ENCODE measurements around the gene TFDP1.

TFDP1 gene

DNA sequence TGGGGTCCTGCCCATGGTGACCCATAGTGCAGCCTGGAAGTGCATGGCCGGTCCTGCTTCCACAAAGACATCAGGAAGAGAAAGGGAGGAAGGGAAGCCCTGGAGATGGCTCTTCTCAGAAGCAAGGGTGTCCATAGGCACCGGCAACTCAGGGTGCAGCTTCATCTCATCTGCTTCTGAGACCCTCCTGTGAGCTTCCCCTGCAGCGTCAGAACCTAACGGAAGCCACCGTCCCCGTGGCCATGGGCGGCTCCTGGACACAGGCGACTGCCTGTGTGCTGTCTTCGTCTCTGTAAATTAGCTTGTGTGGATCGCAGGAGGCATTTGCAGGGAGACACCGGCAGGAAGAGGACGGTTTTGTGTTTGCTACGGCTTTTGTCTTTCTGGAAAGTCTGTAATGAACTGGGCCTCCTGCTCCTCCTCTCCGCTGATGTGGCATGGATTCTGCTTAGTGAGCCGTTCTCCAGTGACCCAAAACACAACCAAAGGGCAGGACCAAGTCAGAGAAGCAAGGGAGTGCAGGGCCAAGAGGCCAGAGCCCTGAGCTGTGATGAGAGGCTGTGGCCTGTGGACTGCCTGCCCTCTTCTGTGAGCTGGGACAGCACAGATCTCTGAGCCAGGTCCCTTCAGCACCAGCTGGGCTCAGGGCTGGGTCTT is 70.9 kb downstream of the TFDP1 start:
- DNase-seq (ENCODE audit: low read depth), result no peak
- no peak overlapping the region for H3K4me3 ChIP-seq (ENCODE audit: low read depth, low read length)
- TF ChIP-seq, protein P1, sequence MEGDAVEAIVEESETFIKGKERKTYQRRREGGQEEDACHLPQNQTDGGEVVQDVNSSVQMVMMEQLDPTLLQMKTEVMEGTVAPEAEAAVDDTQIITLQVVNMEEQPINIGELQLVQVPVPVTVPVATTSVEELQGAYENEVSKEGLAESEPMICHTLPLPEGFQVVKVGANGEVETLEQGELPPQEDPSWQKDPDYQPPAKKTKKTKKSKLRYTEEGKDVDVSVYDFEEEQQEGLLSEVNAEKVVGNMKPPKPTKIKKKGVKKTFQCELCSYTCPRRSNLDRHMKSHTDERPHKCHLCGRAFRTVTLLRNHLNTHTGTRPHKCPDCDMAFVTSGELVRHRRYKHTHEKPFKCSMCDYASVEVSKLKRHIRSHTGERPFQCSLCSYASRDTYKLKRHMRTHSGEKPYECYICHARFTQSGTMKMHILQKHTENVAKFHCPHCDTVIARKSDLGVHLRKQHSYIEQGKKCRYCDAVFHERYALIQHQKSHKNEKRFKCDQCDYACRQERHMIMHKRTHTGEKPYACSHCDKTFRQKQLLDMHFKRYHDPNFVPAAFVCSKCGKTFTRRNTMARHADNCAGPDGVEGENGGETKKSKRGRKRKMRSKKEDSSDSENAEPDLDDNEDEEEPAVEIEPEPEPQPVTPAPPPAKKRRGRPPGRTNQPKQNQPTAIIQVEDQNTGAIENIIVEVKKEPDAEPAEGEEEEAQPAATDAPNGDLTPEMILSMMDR (conservative IDR thresholded peaks at IDR 0.05; ENCODE audit: low read depth, low read length), result no peak

DNA sequence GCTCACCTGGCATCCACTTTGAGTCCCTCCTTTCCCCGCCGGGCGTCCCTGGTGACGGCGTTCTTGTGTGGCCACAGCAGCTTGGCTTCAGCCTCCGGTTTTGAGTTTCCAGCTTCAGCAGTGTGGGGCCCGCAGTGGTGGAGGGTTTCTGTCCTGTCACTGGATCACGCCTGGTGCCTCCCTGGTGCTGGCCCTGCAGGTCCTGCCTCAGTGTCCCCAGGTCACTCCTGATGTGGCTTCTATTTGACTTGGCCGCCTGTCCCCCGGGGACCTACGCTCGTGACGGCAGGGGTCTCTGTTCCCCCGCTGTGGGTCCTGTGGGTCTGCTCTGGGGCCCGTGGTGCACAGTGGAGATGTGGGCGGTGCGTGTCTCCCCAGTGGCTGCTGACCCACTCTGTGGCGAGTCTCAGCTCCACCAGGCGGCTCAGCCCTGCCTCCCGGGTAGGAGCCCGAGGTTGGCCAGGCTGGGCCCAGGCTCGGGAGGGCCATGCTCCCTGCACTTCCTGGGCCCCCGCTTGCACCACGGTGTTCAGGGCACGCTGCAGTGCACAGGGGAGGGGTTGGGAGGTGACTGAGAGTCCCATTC is 71.5 kb downstream of the TFDP1 start:
- H3K4me3 ChIP-seq (ENCODE audit: low read depth, low read length), result no peak overlapping the region
- TF ChIP-seq, protein P1 (conservative IDR thresholded peaks at IDR 0.05; ENCODE audit: low read depth, low read length), result no peak
- DNase-seq (ENCODE audit: low read depth), result no peak

DNA sequence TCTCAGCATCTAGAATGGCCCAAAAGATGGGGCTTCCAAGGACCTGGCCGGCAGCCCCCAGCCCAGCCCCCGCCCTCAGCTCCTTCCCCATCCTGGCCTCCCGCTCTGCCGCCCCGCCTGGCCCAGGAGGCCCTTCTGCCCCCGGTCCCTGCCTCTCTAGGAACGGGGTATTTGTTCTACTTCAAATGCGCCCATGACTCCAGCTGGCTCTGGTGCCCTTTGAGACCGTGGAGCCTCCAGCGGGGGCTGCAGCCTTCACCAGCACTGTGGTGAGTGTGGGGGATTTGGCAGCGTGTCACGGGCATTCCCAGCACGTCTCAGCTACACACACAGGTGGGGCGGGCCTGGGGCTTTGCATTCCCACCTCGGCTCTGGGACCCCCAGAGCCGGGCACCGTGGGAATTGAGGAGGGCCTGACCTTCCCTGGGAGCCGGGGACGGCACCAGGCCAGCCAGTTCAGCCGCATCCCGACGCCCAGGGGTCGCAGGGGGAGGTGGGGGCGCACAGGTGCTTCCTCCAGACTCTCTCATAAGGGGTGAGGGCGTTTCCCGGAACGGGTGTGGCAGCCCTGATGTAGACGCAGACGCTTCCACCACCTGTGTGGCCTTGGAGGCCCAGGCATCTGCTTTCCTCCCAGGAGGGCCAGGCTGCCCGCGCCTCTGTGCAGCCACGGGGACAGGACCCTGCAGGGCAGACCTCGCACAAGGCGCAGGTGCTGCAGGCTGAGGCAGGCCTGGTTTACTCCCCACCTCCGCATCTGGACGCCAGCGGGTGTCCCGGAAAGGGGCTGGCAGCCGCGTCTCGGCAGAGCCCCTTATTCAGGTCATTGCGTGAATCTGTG is 72.5 kb downstream of the TFDP1 start:
- TF ChIP-seq, protein P1 (conservative IDR thresholded peaks at IDR 0.05; ENCODE audit: low read depth, low read length), result no peak
- no peak overlapping the region for H3K4me3 ChIP-seq (ENCODE audit: low read depth, low read length)
- DNase-seq (ENCODE audit: low read depth), result no peak

DNA sequence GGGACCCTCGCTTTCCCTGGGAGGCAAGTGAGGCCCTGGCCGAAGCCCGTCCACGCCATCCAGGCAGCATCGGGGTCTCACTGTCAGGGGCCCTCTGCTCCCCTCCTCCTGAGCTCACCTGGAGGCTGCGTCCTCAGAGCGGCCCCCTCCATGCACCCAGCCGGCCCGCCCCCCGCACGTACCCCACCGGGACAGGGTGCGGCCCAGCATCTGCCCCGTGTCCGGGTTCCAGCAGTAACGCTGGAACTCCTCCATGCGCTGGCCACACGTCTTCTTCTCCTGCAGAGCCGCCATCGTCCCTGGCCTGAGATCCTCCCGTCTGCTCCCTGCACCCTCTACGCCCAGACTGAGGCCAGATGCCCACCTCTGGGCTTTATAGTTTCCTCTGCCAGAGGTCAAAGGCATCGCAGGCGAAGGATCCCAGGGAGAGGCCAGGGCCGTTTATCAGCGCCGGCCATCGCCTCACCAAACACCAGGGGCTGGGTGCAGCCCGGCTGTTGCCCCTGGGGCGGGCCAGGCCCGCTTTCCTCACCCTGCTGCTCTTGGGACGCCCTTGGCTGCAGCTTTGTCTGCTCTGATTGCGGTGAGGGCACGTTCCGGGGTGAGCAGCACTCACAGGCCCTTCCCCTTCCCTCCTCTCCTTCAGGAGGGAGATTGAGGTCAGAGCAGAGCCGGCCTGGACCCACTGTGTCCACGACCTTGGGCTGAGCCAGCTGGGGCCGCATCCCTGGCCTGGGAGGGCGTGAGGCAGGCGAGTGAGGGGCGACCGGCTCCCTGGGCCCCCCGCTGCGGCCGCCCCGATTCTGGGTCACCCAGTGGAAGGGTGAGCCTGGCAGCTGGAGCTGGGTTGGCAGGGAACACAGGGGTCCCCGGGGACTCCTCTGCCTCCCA is 73.5 kb downstream of the TFDP1 start, which contains the start of gene ATP4B:
Gene ATP4B, minus strand, starts transcription at position 348 of the 891 bp plus-strand sequence. Its CDS starts 54 bp downstream, at position 294.
- TF ChIP-seq, protein P1 (conservative IDR thresholded peaks at IDR 0.05; ENCODE audit: low read depth, low read length), result no peak
- no peak for DNase-seq (ENCODE audit: low read depth)
- H3K4me3 ChIP-seq (ENCODE audit: low read depth, low read length), result no peak within 1 kb of the TSS

DNA sequence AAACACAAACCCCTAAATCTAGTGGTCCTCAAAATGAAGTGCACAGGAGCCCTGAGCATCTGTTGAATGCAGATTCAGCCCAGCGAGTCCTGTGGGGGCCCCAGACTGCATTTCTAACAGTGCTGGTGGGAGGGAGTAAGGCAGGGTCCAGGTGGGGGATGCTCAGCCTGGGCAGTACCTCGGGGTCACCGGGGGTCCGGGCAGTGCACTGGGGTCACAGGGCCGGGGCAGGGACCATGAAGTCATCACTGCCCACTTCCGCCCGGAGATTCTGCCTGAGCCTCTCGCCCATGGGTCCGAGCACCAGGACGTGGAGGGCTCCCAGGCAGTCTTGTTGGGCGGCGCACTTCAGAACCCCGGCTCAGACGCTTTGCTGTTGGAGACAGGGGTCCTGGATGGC is 74.3 kb downstream of the TFDP1 start:
- TF ChIP-seq, protein P1 (conservative IDR thresholded peaks at IDR 0.05; ENCODE audit: low read depth, low read length), result no peak
- H3K4me3 ChIP-seq (ENCODE audit: low read depth, low read length), result no peak overlapping the region
- no peak for DNase-seq (ENCODE audit: low read depth)

DNA sequence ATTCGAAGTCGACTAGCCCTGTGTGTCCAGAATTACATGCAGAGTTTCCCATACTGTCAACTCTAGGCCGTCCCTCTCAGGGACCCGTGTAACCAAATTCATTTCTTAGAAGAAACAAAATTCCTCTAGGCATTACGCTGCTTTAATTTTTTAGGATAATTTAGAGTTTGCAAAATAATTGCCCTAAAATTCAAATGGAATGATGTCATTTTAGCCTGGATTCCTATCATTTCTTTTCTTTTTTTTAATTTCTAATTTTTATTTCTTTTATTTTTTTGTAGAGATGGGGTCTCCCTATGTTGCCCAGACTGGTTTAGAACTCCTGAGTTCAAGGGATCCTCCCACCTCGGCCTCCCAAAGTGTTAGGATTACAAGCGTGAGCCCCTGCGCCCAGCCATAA is 74.8 kb downstream of the TFDP1 start:
- no peak for DNase-seq (ENCODE audit: low read depth)
- TF ChIP-seq, protein P1 (conservative IDR thresholded peaks at IDR 0.05; ENCODE audit: low read depth, low read length), result no peak
- H3K4me3 ChIP-seq (ENCODE audit: low read depth, low read length), result no peak overlapping the region

All from choroid plexus epithelial cell (primary cell).